OCI-LY7 (cell line): ENCODE results near the gene TMEM221.

ENCODE experiments used
- CTCF ChIP-seq: fragments of 200-600 bp; sonication (generic); conservative IDR thresholded peaks from 2 replicates; pipeline ENCODE4 v1.5.1; 2014; ENCODE audit warnings: mild to moderate bottlenecking, antibody characterized with exemption, low read length, moderate library complexity, mixed read lengths
- EZH2phosphoT487 ChIP-seq: fragments of 200-600 bp; sonication (generic); IDR thresholded peaks from 2 replicates; pipeline ENCODE4 v1.6.1; 2018; ENCODE audit warnings: low read depth, borderline replicate concordance, mild to moderate bottlenecking, mixed run types, antibody characterized with exemption, low read length, moderate library complexity, mixed read lengths

- TF ChIP-seq CTCF (no peak), EZH2phosphoT487 (no peak)
Measured at GRCh38 chr19:17469481-17470067, 21.1 kb upstream of the TMEM221 start.
